ENCODE results near the gene HAPLN1.

- TF ChIP-seq TAF1 (IDR thresholded peaks at IDR 0.05; ENCODE audit: low read depth): no peak
- no peak for TF ChIP-seq MAX (IDR thresholded peaks at IDR 0.05)
- no peak for TF ChIP-seq YY1 (IDR thresholded peaks at IDR 0.05; ENCODE audit: low read depth)
- no peak for TF ChIP-seq REST (IDR thresholded peaks at IDR 0.05; ENCODE audit: low read depth)
- TF ChIP-seq FOXM1 (IDR thresholded peaks at IDR 0.05; ENCODE audit: borderline replicate concordance, low read depth): no peak
- no peak for TF ChIP-seq NFIC (IDR thresholded peaks at IDR 0.05)
- TF ChIP-seq RAD21 (IDR thresholded peaks at IDR 0.05; ENCODE audit: low read depth): no peak
- TF ChIP-seq CEBPB (IDR thresholded peaks at IDR 0.05): no peak
- no peak for TF ChIP-seq TCF12 (IDR thresholded peaks at IDR 0.05; ENCODE audit: low read depth)
- no peak for TF ChIP-seq CREB1 (IDR thresholded peaks at IDR 0.05; ENCODE audit: low read depth)
- TF ChIP-seq EP300 (IDR thresholded peaks at IDR 0.05; ENCODE audit: borderline replicate concordance): no peak
- no peak for TF ChIP-seq TEAD4 (IDR thresholded peaks at IDR 0.05)
These were observed 48.5 kb downstream of the HAPLN1 start for GRCh38 chr5:83672158-83672557.

Data from Ishikawa (cell line).